SK-N-SH (cell line): ENCODE data around the gene DDX31. TPM values are rescaled to one million over a fixed set of nuclear protein-coding genes. Genes with fewer than 3 reads are reported as not detected.

ENCODE experiments used
- CTCF ChIA-PET: fragments of 300-600, 350-600 bp; formaldehyde crosslinking; extraction: SDS; loops from one replicate; lab custom pipeline; 2021; lab: Yijun Ruan, JAX
- POLR2A ChIA-PET: fragments of 350-600 bp; sonication (Branson Sonifier 250); formaldehyde crosslinking; extraction: SDS; loops from one replicate; lab custom pipeline; 2020; ENCODE audit warnings: antibody characterized with exemption, inconsistent platforms; lab: Yijun Ruan, JAX
- DNase-seq: peaks from one replicate; pipeline ENCODE4 v3.0.0; 2012
- H2AFZ ChIP-seq: fragments of 200-600 bp; sonication (generic); 2 replicates; pipeline ENCODE4 v1.8.1; 2016; ENCODE audit warnings: antibody characterized with exemption, mild to moderate bottlenecking, low read depth
- H3F3A ChIP-seq: fragments of 200-600 bp; sonication (generic); replicated peaks from 2 replicates; pipeline ENCODE3; 2016; ENCODE audit warnings: antibody characterized with exemption, mild to moderate bottlenecking; ENCODE audit not compliant: insufficient read depth
- H3K27ac ChIP-seq, 2 experiments: fragments of 200-500 bp in 1 of 2; fragments of 200-600 bp in 1 of 2; sonication (Bioruptor generic) in 1 of 2; sonication (generic), shearing (Covaris generic) in 1 of 2; 2 replicates each; pipeline versions ENCODE4 v1.5.1 to v1.6.1; 2014 to 2016; ENCODE audit warnings: low read depth in 2 of 2, inconsistent platforms in 1 of 2, low read length in 1 of 2, mild to moderate bottlenecking in 1 of 2, mixed read lengths in 1 of 2
- H3K27me3 ChIP-seq: fragments of 200-600 bp; sonication (generic), shearing (Covaris generic); 2 replicates; pipeline ENCODE4 v1.6.1; 2016; ENCODE audit warnings: mixed run types; ENCODE audit not compliant: insufficient read depth
- H3K36me3 ChIP-seq, 2 experiments: fragments of 200-500 bp in 1 of 2; fragments of 200-600 bp in 1 of 2; sonication (Bioruptor generic) in 1 of 2; sonication (generic) in 1 of 2; replicated peaks in 1 of 2; 2 replicates each; pipeline versions ENCODE3 to v1.5.1; 2014 to 2016; ENCODE audit warnings: low read length in 1 of 2, mild to moderate bottlenecking in 1 of 2; ENCODE audit not compliant: insufficient read depth in 2 of 2, control insufficient read depth in 1 of 2
- H3K4me1 ChIP-seq, 2 experiments: fragments of 200-500 bp in 1 of 2; fragments of 200-600 bp in 1 of 2; sonication (Bioruptor generic) in 1 of 2; sonication (generic), shearing (Covaris generic) in 1 of 2; 2 replicates each; pipeline versions ENCODE4 v1.5.1 to v1.6.1; 2014 to 2016; ENCODE audit warnings: low read depth in 1 of 2, low read length in 1 of 2, mixed run types in 1 of 2; ENCODE audit not compliant: insufficient read depth in 2 of 2, control insufficient read depth in 1 of 2
- H3K4me2 ChIP-seq: fragments of 200-600 bp; sonication (generic), shearing (Covaris generic); 2 replicates; pipeline ENCODE4 v1.6.1; 2017; ENCODE audit warnings: mixed run types
- H3K4me3 ChIP-seq, 2 experiments: fragments of 200-500 bp in 1 of 2; fragments of 200-600 bp in 1 of 2; sonication (Bioruptor generic) in 1 of 2; sonication (generic), shearing (Covaris generic) in 1 of 2; 2 replicates each; pipeline versions ENCODE4 v1.5.1 to v1.8.1; 2014 to 2016; ENCODE audit warnings: low read depth in 2 of 2, inconsistent platforms in 1 of 2, low read length in 1 of 2, mild to moderate bottlenecking in 1 of 2, mixed read lengths in 1 of 2, moderate library complexity in 1 of 2
- H3K79me2 ChIP-seq: fragments of 200-600 bp; sonication (generic); 2 replicates; pipeline ENCODE4 v1.8.1; 2017; ENCODE audit warnings: mild to moderate bottlenecking; ENCODE audit not compliant: insufficient read depth
- H3K9ac ChIP-seq: fragments of 200-600 bp; sonication (generic); 2 replicates; pipeline ENCODE4 v1.6.1; 2017; ENCODE audit warnings: mixed run types
- H3K9me2 ChIP-seq: fragments of 200-600 bp; sonication (generic); 2 replicates; pipeline ENCODE4 v1.6.1; 2017; ENCODE audit warnings: mixed run types
- H3K9me3 ChIP-seq: fragments of 200-600 bp; sonication (generic); 2 replicates; pipeline ENCODE4 v1.6.1; 2017; ENCODE audit warnings: mixed run types, mild to moderate bottlenecking, moderate library complexity
- H4K20me1 ChIP-seq: fragments of 200-600 bp; sonication (generic); 2 replicates; pipeline ENCODE4 v1.6.1; 2017; ENCODE audit warnings: mild to moderate bottlenecking, mixed run types; ENCODE audit not compliant: insufficient read depth
- CHD2 ChIP-seq: fragments of 150-350 bp; IDR thresholded peaks from 2 replicates; pipeline ENCODE4 v1.6.1; 2018; ENCODE audit warnings: low read length; ENCODE audit not compliant: partially characterized antibody
- ELF1 ChIP-seq: IDR thresholded peaks from 2 replicates; pipeline ENCODE4 v1.4.0; 2012
- EZH2phosphoT487 ChIP-seq: fragments of 200-600 bp; sonication (generic); IDR thresholded peaks from 2 replicates; pipeline ENCODE4 v1.6.1; 2017; ENCODE audit warnings: low read depth, mixed run types, mild to moderate bottlenecking, antibody characterized with exemption, moderate library complexity, borderline replicate concordance
- MAX ChIP-seq: IDR thresholded peaks from 2 replicates; pipeline ENCODE4 v1.4.0; 2012; ENCODE audit warnings: low read depth
- MEF2A ChIP-seq: IDR thresholded peaks from 2 replicates; pipeline ENCODE4 v1.4.0; 2012; ENCODE audit warnings: low read depth, borderline replicate concordance
- MXI1 ChIP-seq: IDR thresholded peaks from 2 replicates; pipeline ENCODE4 v1.6.1; 2012; ENCODE audit warnings: mild to moderate bottlenecking, low read depth, low read length, improper control_type of control experiment
- NFIC ChIP-seq: IDR thresholded peaks from 2 replicates; pipeline ENCODE4 v1.4.0; 2012; ENCODE audit warnings: borderline replicate concordance
- NRF1 ChIP-seq: IDR thresholded peaks from 2 replicates; pipeline ENCODE4 v1.6.1; 2012; ENCODE audit warnings: low read depth, mild to moderate bottlenecking, low read length
- PBX3 ChIP-seq: IDR thresholded peaks from 2 replicates; pipeline ENCODE4; 2012
- RCOR1 ChIP-seq: fragments of 150-350 bp; IDR thresholded peaks from 2 replicates; pipeline ENCODE4 v1.6.1; 2017; ENCODE audit warnings: antibody characterized with exemption, low read length
- RXRA ChIP-seq: IDR thresholded peaks from 2 replicates; pipeline ENCODE4 v1.4.0; 2012; ENCODE audit warnings: low read depth, mild to moderate bottlenecking, borderline replicate concordance
- SMC3 ChIP-seq: IDR thresholded peaks from 2 replicates; pipeline ENCODE4 v1.6.1; 2012; ENCODE audit warnings: low read depth, low read length, improper control_type of control experiment
- TAF1 ChIP-seq: IDR thresholded peaks from 2 replicates; pipeline ENCODE4 v1.6.1; 2012; ENCODE audit warnings: low read depth, mild to moderate bottlenecking, low read length, moderate library complexity, borderline replicate concordance
- TCF12 ChIP-seq: IDR thresholded peaks from 2 replicates; pipeline ENCODE4 v1.4.0; 2012
- USF2 ChIP-seq: fragments of 150-350 bp; IDR thresholded peaks from 2 replicates; pipeline ENCODE4 v1.6.1; 2017; ENCODE audit warnings: antibody characterized with exemption, low read length, low read depth, borderline replicate concordance
- YY1 ChIP-seq: IDR thresholded peaks from 2 replicates; pipeline ENCODE4 v1.4.0; 2012; ENCODE audit warnings: low read depth, mild to moderate bottlenecking
- ZBTB33 ChIP-seq: IDR thresholded peaks from 2 replicates; pipeline ENCODE4 v1.4.0; 2012; ENCODE audit warnings: low read depth, borderline replicate concordance
- whole genome bisulfite sequencing: methylation state at CpG from one replicate; pipeline ENCODE4 v1.1.6; 2017; ENCODE audit warnings: low lambda C conversion rate; 5-methylcytosine and 5-hydroxymethylcytosine counted together
- polyA plus RNA-seq, 3 experiments: library from polyadenylated mRNA; depleted of rRNA; stranded (reverse); fragments of >200 nt; gene quantifications; 2 replicates each; pipeline ENCODE4 v1.2.3, GENCODE V29; 2012

DDX31 gene
- polyA plus RNA-seq, 1 of the 3 experiments (the other 2 are of a cell fraction): 13.9 TPM

GRCh38 chr9:132663117-132663516, 6.7 kb downstream of the DDX31 start:
- no peak for DNase-seq
- Histone ChIP-seq H3K27me3 (no peaks in the 10 kb centered on the region), H3K27ac (no peak overlapping the region), H3K79me2 (peaks cover 66% of the 10 kb centered on the region), H4K20me1 (peaks cover 10% of the 10 kb centered on the region; the same call in 1 of the 2 replicates), H3K4me1 (peaks cover 0 to 3% of the 10 kb centered on the region in 2 experiments; a peak in 1 of 4 replicates), H3K9me2 (no peaks in the 10 kb centered on the region), H3K9ac (no peak overlapping the region), H3F3A (no peaks in the 10 kb centered on the region), H3K4me2 (no peak overlapping the region), H3K4me3 (no peak overlapping the region), H3K36me3 (peaks cover 28 to 54% of the 10 kb centered on the region in 2 experiments), H3K9me3 (no peaks in the 10 kb centered on the region), H2AFZ (no peak overlapping the region)
- TF ChIP-seq ELF1 (no peak), RXRA (no peak), MAX (no peak), USF2 (no peak), RCOR1 (no peak), YY1 (no peak), SMC3 (no peak), MEF2A (no peak), TAF1 (no peak), CHD2 (no peak), EZH2phosphoT487 (no peak), ZBTB33 (no peak), PBX3 (no peak), MXI1 (no peak), NFIC (no peak), TCF12 (no peak), NRF1 (no peak)
- ChIA-PET POLR2A (no interaction called here), CTCF (no interaction called here)
- 87% methylated on average over 11 of the region's 11 CpGs for WGBS
